HUES64 (cell line): ENCODE results near the gene ADGRB2.

Source experiments
- H3K27ac ChIP-seq: 2 replicates; pipeline ENCODE4 v1.7.0; 2013; ENCODE audit warnings: low read depth, low read length, inconsistent platforms
- H3K27me3 ChIP-seq: 2 replicates; pipeline ENCODE4 v1.6.1; 2013; ENCODE audit warnings: mild to moderate bottlenecking, low read length; ENCODE audit not compliant: insufficient read depth
- H3K36me3 ChIP-seq: 2 replicates; pipeline ENCODE4 v1.6.1; 2013; ENCODE audit warnings: mild to moderate bottlenecking, low read length; ENCODE audit not compliant: insufficient read depth
- H3K4me1 ChIP-seq: 2 replicates; pipeline ENCODE4 v1.6.1; 2013; ENCODE audit warnings: mild to moderate bottlenecking, low read length, moderate library complexity; ENCODE audit not compliant: insufficient read depth
- H3K4me3 ChIP-seq: 2 replicates; pipeline ENCODE4 v1.5.1; 2013; ENCODE audit warnings: mild to moderate bottlenecking, low read length, moderate library complexity
- H3K9ac ChIP-seq: 2 replicates; pipeline ENCODE4 v1.6.1; 2013; ENCODE audit warnings: mild to moderate bottlenecking, low read depth, low read length
- H3K9me3 ChIP-seq: 2 replicates; pipeline ENCODE4 v1.6.1; 2013; ENCODE audit warnings: low read depth, low read length; ENCODE audit not compliant: insufficient read depth
- WGBS: fragments of 150-250, 120-280 bp; methylation state at CpG from one replicate; pipeline ENCODE4 v1.1.7; 2013; ENCODE audit warnings: missing lambda C conversion rate; 5-methylcytosine and 5-hydroxymethylcytosine counted together

Gene ADGRB2

DNA sequence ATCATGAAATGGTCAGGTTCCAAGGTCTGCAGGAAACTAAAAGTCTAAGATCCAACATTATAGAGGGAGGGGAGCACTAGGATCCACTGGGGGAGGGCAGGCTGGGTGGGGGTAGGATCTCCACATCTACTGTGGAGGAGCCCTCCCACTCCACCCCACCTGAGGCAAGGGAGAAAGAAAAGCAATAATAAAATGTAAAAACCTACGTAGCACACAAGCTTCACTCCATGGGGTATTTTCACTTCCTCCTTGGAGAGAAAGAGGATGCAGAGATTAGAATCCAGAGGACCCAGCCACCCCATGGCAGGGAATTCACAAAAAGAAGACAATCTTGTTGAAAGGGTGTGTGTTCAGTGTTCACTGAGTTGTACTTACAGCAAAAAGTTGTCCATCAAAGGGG lies 37.3 kb upstream of the ADGRB2 start:
- H3K36me3 ChIP-seq, result no peaks in the 10 kb centered on the region
- H3K4me1 ChIP-seq, result peaks cover 11% of the 10 kb centered on the region; the same call in 1 of the 2 replicates
- H3K27me3 ChIP-seq, result no peaks in the 10 kb centered on the region
- H3K9me3 ChIP-seq, result no peaks in the 10 kb centered on the region
- no peak overlapping the region for H3K9ac ChIP-seq
- H3K4me3 ChIP-seq, result no peak overlapping the region
- H3K27ac ChIP-seq, result no peak overlapping the region
- WGBS, result no CpG with 5 or more reads among the region's 1 CpG

DNA sequence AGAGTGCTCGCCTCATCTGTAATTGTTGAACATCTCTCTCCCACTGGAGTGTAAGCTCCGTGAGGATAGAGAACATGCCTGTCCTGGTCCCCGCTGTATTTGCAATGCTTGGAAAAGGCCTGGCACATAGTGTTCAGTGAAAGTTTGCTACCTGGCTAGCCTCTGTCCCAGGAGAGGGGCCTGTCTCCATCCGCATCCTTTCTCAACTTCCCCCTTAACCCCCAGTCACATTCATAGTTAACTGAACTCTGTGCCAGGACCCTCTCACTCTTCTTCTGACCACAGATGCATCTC lies 36.5 kb upstream of the ADGRB2 start:
- no peaks in the 10 kb centered on the region for H3K27me3 ChIP-seq
- no peaks in the 10 kb centered on the region for H3K36me3 ChIP-seq
- H3K9me3 ChIP-seq, result no peaks in the 10 kb centered on the region
- no peak overlapping the region for H3K9ac ChIP-seq
- H3K27ac ChIP-seq, result no peak overlapping the region
- no peak overlapping the region for H3K4me3 ChIP-seq
- peaks cover 11% of the 10 kb centered on the region; the same call in 1 of the 2 replicates for H3K4me1 ChIP-seq
- 84% methylated on average over 4 of the region's 4 CpGs for WGBS

DNA sequence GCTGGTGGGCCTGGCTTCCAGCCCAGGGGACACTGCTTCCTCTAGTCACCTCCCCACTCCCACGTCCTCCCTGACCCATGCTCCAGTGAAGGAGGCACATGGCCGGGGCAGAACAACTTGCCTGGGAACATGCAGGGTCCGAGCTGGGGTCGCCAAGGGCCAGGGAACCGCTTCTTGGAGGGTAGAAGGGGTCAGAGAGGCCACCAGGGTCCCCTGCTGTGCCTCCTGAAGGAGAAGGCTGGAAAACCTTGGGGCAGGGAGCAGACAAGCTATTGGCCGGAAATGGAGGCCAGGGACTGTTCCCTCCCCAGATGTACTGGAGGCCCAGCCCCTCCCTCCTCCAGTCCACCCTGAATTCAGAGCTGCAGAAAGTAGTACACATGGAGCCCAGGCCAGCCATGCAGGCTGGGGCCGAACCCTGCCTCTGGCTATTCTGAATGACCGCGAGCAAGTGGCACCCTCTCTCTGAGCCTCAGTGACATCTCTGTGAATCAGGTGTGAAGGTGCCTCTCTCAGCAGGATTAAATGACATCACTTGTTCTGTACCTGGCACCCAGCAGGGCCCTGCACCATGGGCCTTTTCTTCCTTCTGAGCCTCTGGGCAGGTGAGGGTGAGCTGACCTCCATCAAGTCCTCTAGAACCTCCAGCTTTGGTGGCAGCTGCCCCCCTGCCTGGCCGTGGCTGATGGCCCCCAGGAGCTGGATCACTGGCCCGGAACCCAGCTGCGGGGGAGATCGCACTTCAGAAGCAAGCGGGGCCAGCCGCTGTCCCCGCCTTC lies 35.9 kb upstream of the ADGRB2 start:
- WGBS, result 84% methylated on average over 16 of the region's 16 CpGs
- H3K27ac ChIP-seq, result no peak overlapping the region

DNA sequence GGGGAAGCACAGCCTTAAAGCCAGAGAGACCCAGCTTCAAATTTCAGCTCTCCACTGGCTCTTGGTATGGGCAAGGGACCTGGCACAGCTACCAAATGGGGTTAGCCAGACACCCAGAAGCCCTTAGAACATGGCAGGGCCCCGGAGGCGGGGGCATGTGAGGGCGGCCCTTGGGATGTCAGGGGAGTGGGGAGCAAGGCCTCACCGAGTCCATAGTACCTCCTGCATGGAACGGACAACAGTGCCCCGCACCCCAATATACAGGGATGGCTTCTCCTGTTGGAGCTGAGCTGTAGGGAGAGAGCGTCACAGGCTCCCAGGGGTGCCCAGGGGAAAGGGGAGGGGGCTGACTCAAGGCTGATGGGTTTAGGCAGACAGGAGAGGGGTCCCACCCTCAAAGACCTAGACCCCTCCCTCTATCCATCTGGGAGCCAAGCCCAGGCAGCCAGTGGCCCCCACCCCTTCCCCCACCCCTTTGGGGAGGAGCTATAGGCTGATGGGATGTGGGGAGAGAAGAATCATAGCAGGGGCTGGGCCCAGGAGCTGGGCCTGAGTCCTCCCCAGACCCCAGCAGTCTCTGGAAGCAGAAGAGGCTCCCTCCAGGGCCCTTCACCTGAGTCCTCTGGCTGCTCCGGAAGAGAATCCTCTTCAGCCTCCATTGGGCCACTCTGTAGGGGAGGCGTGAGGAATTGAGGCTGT lies 35.2 kb upstream of the ADGRB2 start:
- no peaks in the 10 kb centered on the region for H3K36me3 ChIP-seq
- WGBS, result 89% methylated on average over 9 of the region's 9 CpGs
- H3K9me3 ChIP-seq, result no peaks in the 10 kb centered on the region
- no peaks in the 10 kb centered on the region for H3K27me3 ChIP-seq
- H3K9ac ChIP-seq, result no peak overlapping the region
- H3K4me3 ChIP-seq, result no peak overlapping the region
- peaks cover 11% of the 10 kb centered on the region; the same call in 1 of the 2 replicates for H3K4me1 ChIP-seq
- no peak overlapping the region for H3K27ac ChIP-seq

More for the DNA sequence above, 35.9 kb upstream of the ADGRB2 start:
- H3K9me3 ChIP-seq, result no peaks in the 10 kb centered on the region
- no peaks in the 10 kb centered on the region for H3K27me3 ChIP-seq
- no peak overlapping the region for H3K4me3 ChIP-seq
- H3K36me3 ChIP-seq, result no peaks in the 10 kb centered on the region
- no peak overlapping the region for H3K9ac ChIP-seq
- peaks cover 11% of the 10 kb centered on the region; the same call in 1 of the 2 replicates for H3K4me1 ChIP-seq

DNA sequence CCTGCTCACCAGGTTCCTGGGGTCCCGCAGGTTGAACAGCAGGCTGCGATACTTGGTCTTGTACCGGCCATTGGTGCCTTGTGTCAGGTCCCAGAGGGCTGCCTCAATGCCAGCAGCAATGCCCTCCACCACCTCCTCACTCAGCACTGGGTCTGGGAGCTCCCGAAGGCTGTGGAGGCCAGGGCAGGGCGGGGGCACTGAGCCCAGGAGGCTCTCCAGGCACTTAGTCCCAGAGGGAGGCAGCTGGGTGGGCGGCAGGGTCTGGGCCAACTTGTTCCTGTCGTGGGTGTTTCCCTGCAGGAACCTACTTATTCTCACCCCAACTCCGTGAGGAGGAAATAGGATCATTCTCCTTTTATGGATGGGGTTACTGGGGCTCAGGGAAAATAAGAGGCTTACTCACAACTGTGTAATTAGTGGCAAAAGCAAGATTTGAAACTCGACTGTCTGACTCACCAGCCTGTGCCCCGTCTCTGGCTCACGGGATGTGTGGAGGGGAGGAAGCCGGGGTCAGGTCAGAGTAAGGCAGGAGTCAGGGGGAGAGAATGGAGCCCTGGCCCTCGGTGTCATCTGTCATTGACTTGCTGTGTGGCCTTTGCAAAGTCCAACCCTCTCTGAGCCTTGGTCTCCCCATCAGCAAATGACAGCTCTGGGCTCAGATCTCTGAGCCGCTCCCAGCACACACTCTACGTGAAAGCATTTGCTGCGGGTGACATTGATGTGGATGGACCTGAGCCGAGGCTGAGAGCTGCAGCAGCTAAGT lies 34.5 kb upstream of the ADGRB2 start:
- Histone ChIP-seq H3K36me3 (no peaks in the 10 kb centered on the region), H3K4me3 (peak overlapping the region; percentile 25; the same call in 1 of the 2 replicates), H3K27ac (no peak overlapping the region), H3K4me1 (peaks cover 11% of the 10 kb centered on the region; the same call in 1 of the 2 replicates), H3K9me3 (no peaks in the 10 kb centered on the region), H3K9ac (0 out of 2 replicates have a peak overlapping the region, but pooled peaks have one; percentile 14), H3K27me3 (no peaks in the 10 kb centered on the region)
- WGBS, result 56% methylated on average over 17 of the region's 17 CpGs

DNA sequence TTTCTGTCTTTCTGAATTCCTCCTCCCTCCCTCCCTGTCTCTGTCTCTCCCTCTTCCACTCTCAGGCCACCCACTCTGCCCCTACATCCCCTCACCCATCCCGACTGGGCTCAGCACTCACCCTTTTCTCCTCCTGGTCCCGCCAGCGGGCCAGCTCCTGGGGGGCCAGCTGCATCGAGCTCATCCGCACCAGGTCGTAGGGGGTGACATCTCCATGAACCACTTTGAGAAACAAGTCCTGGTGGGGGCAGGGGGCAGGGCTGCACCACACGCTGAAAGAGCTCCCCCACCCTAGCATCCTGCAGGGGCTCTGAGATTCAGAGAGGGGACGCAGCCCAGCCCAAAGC lies 33.9 kb upstream of the ADGRB2 start:
- 64% methylated on average over 8 of the region's 8 CpGs for WGBS
- H3K9ac ChIP-seq, result 0 out of 2 replicates have a peak overlapping the region, but pooled peaks have one; percentile 14
- no peaks in the 10 kb centered on the region for H3K9me3 ChIP-seq
- peak overlapping the region; percentile 25; the same call in 1 of the 2 replicates for H3K4me3 ChIP-seq
- H3K27me3 ChIP-seq, result no peaks in the 10 kb centered on the region
- H3K36me3 ChIP-seq, result no peaks in the 10 kb centered on the region
- H3K4me1 ChIP-seq, result peaks cover 11% of the 10 kb centered on the region; the same call in 1 of the 2 replicates
- H3K27ac ChIP-seq, result no peak overlapping the region

DNA sequence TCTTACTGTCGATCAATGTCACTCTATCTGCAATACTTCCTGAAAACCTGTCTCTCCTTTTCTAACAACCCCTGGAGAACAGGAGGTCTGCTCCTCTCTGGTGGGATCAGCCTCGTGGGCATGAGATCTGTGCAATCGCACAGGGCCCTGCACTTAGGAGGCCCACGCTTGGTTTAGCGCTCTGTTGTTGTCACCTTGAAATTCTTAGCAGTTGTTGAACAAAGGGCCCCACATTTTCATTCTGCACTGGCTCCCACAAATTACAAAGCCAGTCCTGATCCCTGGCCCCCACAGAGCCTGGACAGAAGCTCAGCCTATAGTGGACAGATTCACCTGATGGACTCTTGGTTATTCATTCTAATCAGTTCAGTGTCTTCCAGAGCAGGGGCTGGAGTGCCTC lies 33.1 kb upstream of the ADGRB2 start:
- Histone ChIP-seq H3K9ac (no peak overlapping the region), H3K36me3 (no peaks in the 10 kb centered on the region), H3K4me3 (no peak overlapping the region), H3K9me3 (no peaks in the 10 kb centered on the region), H3K27me3 (no peaks in the 10 kb centered on the region), H3K4me1 (peaks cover 11% of the 10 kb centered on the region; the same call in 1 of the 2 replicates), H3K27ac (no peak overlapping the region)
- 93% methylated on average over 5 of the region's 5 CpGs for WGBS

DNA sequence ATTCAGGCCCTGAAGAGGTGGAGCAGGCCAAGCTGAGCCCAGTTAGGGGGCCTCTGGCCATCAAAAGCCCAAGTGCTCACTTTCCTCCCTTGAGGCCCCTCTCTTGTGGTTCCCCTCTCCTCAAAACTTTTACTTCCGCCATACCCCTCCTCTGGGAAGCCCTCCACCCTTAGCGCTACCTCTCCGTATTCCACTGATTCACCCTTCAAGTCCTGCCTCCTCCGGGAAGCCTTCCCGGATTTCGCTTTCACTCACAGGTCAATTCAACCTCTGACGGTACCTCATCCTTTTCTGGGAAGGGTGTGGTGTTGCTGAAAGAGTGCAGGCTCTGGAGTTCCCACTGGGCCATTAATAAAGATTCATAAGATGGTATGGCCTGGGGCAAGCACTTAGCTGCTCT lies 32.6 kb upstream of the ADGRB2 start:
- Histone ChIP-seq H3K9me3 (no peaks in the 10 kb centered on the region), H3K9ac (no peak overlapping the region), H3K36me3 (no peaks in the 10 kb centered on the region), H3K27ac (no peak overlapping the region), H3K4me3 (no peak overlapping the region), H3K4me1 (peaks cover 11% of the 10 kb centered on the region; the same call in 1 of the 2 replicates), H3K27me3 (no peaks in the 10 kb centered on the region)
- 92% methylated on average over 7 of the region's 7 CpGs for WGBS

DNA sequence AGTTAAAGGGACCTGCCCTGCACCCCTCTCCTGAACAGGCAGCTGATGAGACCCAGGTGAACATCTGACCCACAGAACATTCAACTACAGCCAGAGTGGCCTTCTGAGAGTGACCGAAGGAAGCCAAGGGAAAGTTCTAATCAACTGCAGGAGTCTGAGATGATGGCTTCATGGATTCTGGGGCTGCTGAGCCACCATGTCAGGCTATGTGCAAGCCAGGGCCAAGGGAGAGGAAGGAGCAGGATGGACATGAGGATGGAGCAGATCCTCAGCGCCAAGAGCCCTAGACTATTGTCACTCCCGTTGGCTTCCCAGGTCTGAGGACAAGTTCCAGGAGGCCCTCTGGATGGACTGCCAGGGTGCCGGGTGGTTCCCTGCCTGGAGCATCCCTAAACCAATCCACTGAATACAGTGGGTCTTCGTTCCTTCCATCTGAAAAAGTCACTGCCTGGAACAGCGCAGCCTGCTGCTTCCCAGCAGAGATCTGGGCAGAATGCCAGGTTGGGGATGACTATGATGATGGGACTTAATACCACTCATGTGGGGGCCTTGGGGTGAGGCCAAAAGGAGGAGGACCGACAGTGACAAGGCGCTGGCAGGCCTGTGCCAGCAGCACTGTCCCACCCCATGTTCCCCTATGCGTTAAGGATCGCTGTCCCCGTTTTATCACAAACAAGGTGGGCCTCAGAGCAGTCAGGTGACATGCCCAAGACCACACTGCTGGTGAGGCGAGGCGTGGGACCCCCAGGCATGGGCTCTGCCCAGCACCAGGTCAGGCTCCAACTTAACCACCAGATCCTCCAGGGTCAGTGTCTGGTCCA lies 31.9 kb upstream of the ADGRB2 start:
- Histone ChIP-seq H3K27me3 (no peaks in the 10 kb centered on the region), H3K9me3 (no peaks in the 10 kb centered on the region), H3K4me3 (no peak overlapping the region), H3K4me1 (peaks cover 11% of the 10 kb centered on the region; the same call in 1 of the 2 replicates), H3K36me3 (no peaks in the 10 kb centered on the region), H3K27ac (no peak overlapping the region), H3K9ac (no peak overlapping the region)
- 94% methylated on average over 13 of the region's 13 CpGs for WGBS

DNA sequence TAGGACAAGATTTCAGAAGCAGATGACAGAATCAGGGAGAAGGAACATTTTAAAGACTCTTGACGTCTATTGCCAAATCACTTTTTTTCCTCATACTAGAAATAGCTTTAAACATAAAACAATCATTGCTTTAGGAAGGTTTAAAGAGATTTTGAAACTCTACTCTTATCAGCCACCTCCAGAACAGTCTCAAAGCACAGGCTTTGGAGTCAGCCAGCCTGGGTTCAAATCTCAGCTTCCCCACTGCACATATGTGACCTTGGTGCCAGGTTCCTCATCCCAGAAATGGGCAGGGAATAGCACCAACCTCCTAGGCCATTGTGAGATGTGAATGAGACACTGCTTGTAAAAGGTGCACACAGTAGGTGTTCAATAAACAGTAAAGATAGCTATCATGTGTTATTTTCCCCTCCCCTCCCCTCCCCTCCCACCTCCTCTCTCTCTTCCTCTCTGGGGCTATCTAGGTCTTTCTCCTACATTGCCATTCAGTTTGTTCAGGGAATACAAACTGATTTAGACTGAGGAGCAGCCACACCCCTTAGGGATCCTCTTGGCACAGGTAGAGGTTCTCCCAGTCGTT lies 31.0 kb upstream of the ADGRB2 start:
- no peak overlapping the region for H3K27ac ChIP-seq
- 85% methylated on average over 1 of the region's 2 CpGs for WGBS
- H3K27me3 ChIP-seq, result no peaks in the 10 kb centered on the region
- H3K9ac ChIP-seq, result no peak overlapping the region
- no peaks in the 10 kb centered on the region for H3K9me3 ChIP-seq
- H3K4me1 ChIP-seq, result peaks cover 11% of the 10 kb centered on the region; the same call in 1 of the 2 replicates
- H3K4me3 ChIP-seq, result no peak overlapping the region
- H3K36me3 ChIP-seq, result no peaks in the 10 kb centered on the region
